ENCODE results near the gene AR.

- TF ChIP-seq POLR2A (IDR thresholded peaks at IDR 0.05; ENCODE audit: low read depth, low read length) (no peak), GATA2 (IDR thresholded peaks at IDR 0.05; ENCODE audit: insufficient read depth, insufficient read length, low read depth, low read length) (no peak), EZH2 (IDR thresholded peaks at IDR 0.05; ENCODE audit: borderline replicate concordance, low read depth, low read length, severe bottlenecking) (no peak)
- TF ChIP-seq, protein P1, sequence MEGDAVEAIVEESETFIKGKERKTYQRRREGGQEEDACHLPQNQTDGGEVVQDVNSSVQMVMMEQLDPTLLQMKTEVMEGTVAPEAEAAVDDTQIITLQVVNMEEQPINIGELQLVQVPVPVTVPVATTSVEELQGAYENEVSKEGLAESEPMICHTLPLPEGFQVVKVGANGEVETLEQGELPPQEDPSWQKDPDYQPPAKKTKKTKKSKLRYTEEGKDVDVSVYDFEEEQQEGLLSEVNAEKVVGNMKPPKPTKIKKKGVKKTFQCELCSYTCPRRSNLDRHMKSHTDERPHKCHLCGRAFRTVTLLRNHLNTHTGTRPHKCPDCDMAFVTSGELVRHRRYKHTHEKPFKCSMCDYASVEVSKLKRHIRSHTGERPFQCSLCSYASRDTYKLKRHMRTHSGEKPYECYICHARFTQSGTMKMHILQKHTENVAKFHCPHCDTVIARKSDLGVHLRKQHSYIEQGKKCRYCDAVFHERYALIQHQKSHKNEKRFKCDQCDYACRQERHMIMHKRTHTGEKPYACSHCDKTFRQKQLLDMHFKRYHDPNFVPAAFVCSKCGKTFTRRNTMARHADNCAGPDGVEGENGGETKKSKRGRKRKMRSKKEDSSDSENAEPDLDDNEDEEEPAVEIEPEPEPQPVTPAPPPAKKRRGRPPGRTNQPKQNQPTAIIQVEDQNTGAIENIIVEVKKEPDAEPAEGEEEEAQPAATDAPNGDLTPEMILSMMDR (IDR thresholded peaks at IDR 0.05; ENCODE audit: extremely low read depth in 1 of 2, insufficient read depth in 1 of 2, low read depth in 1 of 2, low read length in 2 of 2): no peak
Observed at GRCh38 chrX:67543818-67544217, at the start of gene AR.
